ENCODE results near the gene IRX4.
A peak's percentile ranks its signal among the peaks of the same experiment; 100 is the strongest.

The IRX4 gene

DNA sequence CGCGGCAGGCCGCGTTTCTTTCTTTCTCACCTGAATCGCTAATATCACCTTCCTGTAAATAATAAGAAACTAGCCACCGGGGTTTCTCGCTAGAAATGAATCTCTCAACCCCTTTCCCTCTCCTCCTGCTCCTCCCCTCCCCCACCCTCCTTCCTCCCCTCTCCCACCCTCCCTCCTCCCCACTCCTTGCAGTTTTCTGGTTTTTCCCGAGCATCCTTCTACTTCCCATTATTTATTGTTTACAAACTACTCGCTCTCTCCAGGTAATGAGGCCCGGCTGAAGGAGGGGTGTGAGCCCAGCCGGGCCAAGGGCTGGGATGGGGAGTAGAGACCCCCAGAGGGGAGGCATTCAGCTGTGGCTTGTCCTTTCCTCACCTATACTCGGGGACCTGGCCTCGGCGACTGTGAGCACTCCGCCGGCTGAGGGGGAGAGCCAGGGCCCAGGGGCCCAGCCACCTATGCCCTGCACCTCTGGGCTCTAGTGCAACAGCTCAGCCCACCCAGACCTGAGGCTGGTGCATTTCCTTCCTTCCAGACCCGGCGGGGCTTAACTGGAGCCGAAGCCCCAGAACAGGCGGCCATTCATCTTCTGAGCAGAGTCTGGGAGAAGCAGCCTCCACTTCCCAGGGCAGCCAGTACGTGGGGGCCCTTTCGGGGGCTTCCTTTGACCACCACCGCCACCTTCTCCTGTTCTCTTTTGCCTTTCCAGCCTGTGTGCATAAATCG, 2.1 kb upstream of the IRX4 start:
- no peak for TF ChIP-seq Cebpa-rat (IDR thresholded peaks at IDR 0.05)
- Histone ChIP-seq H3K9me3 (replicated peaks in 1 of 11) (peaks cover 18 to 47% (median 33%) of the 10 kb centered on the region in 11 experiments), H3K9ac (no peak overlapping the region), H3K27ac (no peak overlapping the region), H3K27me3 (peaks cover 80 to 99% (median 86%) of the 10 kb centered on the region in 11 experiments), H4K20me1 (peaks cover 0 to 54% (median 27%) of the 10 kb centered on the region in 11 experiments; a peak in 15 of 22 replicates), H3K4me1 (peaks cover 19 to 52% (median 35%) of the 10 kb centered on the region in 10 experiments), H3K36me3 (no peaks in the 10 kb centered on the region), H3K4me2 (no peak overlapping the region), H3K4me3 (no peak overlapping the region)

DNA sequence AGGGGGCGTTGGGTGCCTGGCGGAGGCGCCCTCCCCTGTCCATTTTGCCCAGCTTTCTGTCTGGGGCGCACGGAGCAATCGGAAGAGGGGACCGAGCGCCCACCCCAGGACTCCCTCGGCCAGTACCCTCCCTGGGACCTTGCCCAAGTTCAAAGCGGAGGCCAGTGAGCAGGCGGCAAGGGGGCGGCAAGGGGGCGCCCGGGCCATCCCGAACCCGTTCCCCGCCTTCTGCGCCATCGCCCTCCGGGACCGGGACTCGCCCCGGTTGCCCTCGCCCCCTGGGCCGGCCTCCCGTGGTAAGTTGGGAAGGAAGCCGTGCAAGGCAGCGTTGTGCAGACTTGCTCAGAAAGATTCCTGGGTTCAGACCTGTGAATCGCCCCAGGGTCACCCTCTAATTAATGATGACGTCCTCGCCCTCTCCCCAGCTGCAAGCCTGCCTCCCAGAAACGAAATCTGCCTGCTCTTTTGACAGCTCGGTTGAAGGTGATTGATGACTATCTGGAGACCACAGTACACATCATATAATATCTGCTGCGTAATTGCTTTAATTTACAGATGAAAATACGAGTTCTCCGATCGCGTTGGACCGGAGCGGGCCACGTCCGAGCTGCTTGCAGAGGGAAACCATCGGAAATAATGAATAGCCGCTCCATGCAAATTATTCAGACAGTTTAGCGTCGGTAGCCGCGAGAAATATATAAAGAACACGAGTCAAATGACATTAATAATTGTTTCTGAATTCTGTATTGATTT, 1.4 kb upstream of the IRX4 start:
- H3K9ac ChIP-seq = no peak overlapping the region
- peaks cover 12 to 45% (median 27%) of the 10 kb centered on the region in 10 experiments for H3K4me1 ChIP-seq
- H3K27ac ChIP-seq = no peak overlapping the region
- no peaks in the 10 kb centered on the region for H3K36me3 ChIP-seq
- peak overlapping the region; percentile 31 to 70 (median 57); a peak in 19 of 22 replicates for H3K4me2 ChIP-seq
- H3K9me3 ChIP-seq (replicated peaks in 1 of 11) = peaks cover 24 to 52% (median 41%) of the 10 kb centered on the region in 11 experiments
- H3K4me3 ChIP-seq = peak overlapping the region in 7 of 10 experiments; percentile 16 to 54 (median 39); a peak in 9 of 20 replicates
- H4K20me1 ChIP-seq = peaks cover 0 to 55% (median 31%) of the 10 kb centered on the region in 11 experiments; a peak in 15 of 22 replicates
- peaks cover 87 to 99% (median 89%) of the 10 kb centered on the region in 11 experiments for H3K27me3 ChIP-seq
- TF ChIP-seq Cebpa-rat (IDR thresholded peaks at IDR 0.05) = no peak

DNA sequence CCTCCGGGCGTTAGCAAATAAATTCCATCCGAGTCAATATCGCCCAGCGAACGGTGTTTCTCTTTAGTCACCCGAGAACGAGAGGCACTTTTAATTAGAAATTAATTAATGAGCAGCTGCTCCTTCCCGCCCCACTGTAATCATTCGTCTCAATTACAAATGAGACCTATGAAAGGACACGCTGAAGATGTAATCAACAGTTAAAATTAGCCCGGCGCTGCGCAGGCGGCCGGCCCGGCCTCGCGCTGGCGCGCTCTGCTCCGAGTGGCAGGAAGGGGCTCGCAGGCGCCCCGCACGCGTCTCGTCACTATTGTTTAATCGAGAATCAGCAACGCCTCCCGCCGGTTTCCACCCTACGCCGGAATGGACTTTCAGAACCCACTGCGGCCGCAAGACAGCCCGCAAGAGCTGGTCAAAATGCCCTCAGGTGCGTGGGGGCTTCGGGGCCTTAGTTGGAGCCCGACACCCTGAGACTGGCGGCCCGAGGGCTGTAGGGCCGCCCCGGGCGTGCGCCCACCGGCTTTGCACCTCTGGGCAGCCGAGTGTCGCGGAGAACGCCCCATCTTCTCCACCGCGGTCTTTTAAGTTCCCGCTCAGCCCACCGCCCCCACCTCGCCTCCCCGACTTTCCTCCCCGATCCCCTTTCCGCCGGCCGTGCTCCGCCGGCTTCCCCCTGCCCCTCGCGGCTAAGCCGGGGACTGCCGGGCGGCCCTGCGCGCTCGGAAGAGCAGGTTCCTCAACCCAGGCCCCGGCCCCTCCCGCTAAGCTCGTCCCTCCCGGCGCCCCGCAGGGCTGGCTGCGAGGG, 597 bp upstream of the IRX4 start:
- peak overlapping the region in 8 of 10 experiments; percentile 16 to 54 (median 38); a peak in 12 of 20 replicates for H3K4me3 ChIP-seq
- peaks cover 4 to 37% (median 20%) of the 10 kb centered on the region in 10 experiments; a peak in 19 of 20 replicates for H3K4me1 ChIP-seq
- no peak overlapping the region for H3K9ac ChIP-seq
- H3K36me3 ChIP-seq = no peaks in the 10 kb centered on the region
- H3K9me3 ChIP-seq (replicated peaks in 1 of 11) = peaks cover 29 to 59% (median 49%) of the 10 kb centered on the region in 11 experiments
- peaks cover 90 to 100% (median 96%) of the 10 kb centered on the region in 11 experiments for H3K27me3 ChIP-seq
- H4K20me1 ChIP-seq = peaks cover 0 to 59% (median 33%) of the 10 kb centered on the region in 11 experiments; a peak in 16 of 22 replicates
- H3K27ac ChIP-seq = no peak overlapping the region
- H3K4me2 ChIP-seq = peak overlapping the region; percentile 31 to 70 (median 60); a peak in 20 of 22 replicates
- no peak for TF ChIP-seq Cebpa-rat (IDR thresholded peaks at IDR 0.05)

- H3K4me1 ChIP-seq = peaks cover 0 to 32% (median 14%) of the 10 kb centered on the region in 10 experiments; a peak in 18 of 20 replicates
- peaks cover 0 to 72% (median 45%) of the 10 kb centered on the region in 11 experiments; a peak in 16 of 22 replicates for H4K20me1 ChIP-seq
- no peaks in the 10 kb centered on the region for H3K36me3 ChIP-seq
- H3K27ac ChIP-seq = no peak overlapping the region
- peak overlapping the region in 5 of 11 experiments; percentile 15 to 36 (median 21); a peak in 6 of 22 replicates for H3K4me2 ChIP-seq
- H3K4me3 ChIP-seq = no peak overlapping the region; a peak in 2 of 20 replicates
- peaks cover 31 to 59% (median 51%) of the 10 kb centered on the region in 11 experiments for H3K9me3 ChIP-seq (replicated peaks in 1 of 11)
- TF ChIP-seq Cebpa-rat (IDR thresholded peaks at IDR 0.05) = no peak
- H3K9ac ChIP-seq = no peak overlapping the region
- peaks cover 100% of the 10 kb centered on the region in 11 experiments for H3K27me3 ChIP-seq
Measured at GRCh38 chr5:1881731-1882336, 891 bp downstream of the IRX4 start.

GRCh38 chr5:1881098-1881572, 1.6 kb downstream of the IRX4 start:
- H3K4me2 ChIP-seq = peak overlapping the region in 3 of 11 experiments; percentile 21 to 36 (median 35); a peak in 4 of 22 replicates
- peak overlapping the region in 1 of 10 experiments; percentile 15; a peak in 1 of 20 replicates for H3K4me3 ChIP-seq
- H3K27me3 ChIP-seq = peaks cover 100% of the 10 kb centered on the region in 11 experiments
- H3K27ac ChIP-seq = no peak overlapping the region
- TF ChIP-seq Cebpa-rat (IDR thresholded peaks at IDR 0.05) = no peak
- H4K20me1 ChIP-seq = peaks cover 0 to 78% (median 47%) of the 10 kb centered on the region in 11 experiments; a peak in 17 of 22 replicates
- H3K9ac ChIP-seq = no peak overlapping the region
- no peaks in the 10 kb centered on the region for H3K36me3 ChIP-seq
- peaks cover 25 to 55% (median 44%) of the 10 kb centered on the region in 11 experiments for H3K9me3 ChIP-seq (replicated peaks in 1 of 11)
- H3K4me1 ChIP-seq = peaks cover 2 to 34% (median 16%) of the 10 kb centered on the region in 10 experiments; a peak in 18 of 20 replicates

GRCh38 chr5:1880377-1881025, 2.2 kb downstream of the IRX4 start:
- no peak for TF ChIP-seq Cebpa-rat (IDR thresholded peaks at IDR 0.05)
- H3K27me3 ChIP-seq = peaks cover 100% of the 10 kb centered on the region in 11 experiments
- H3K4me3 ChIP-seq = no peak overlapping the region
- H3K27ac ChIP-seq = no peak overlapping the region
- no peak overlapping the region for H3K9ac ChIP-seq
- peaks cover 9 to 40% (median 23%) of the 10 kb centered on the region in 10 experiments; a peak in 19 of 20 replicates for H3K4me1 ChIP-seq
- H3K36me3 ChIP-seq = no peaks in the 10 kb centered on the region
- H4K20me1 ChIP-seq = peaks cover 0 to 79% (median 49%) of the 10 kb centered on the region in 11 experiments; a peak in 18 of 22 replicates
- peaks cover 19 to 51% (median 38%) of the 10 kb centered on the region in 11 experiments for H3K9me3 ChIP-seq (replicated peaks in 1 of 11)
- peak overlapping the region in 4 of 11 experiments; percentile 15 to 35 (median 27); a peak in 3 of 22 replicates for H3K4me2 ChIP-seq

All from BLaER1 treated with 17β-estradiol and CSF1 and Interleukin-3, amounts not matched to agents 10 nM and 100 nM (cell line).